GM06990 (cell line): ENCODE measurements around the gene GALNT18.

Source experiments
- DNase-seq: peaks from one replicate; pipeline ENCODE4 v3.0.0-alpha.2; 2011; ENCODE audit not compliant: insufficient read length; ENCODE audit errors: extremely low read depth
- H3K27me3 ChIP-seq: replicated peaks from 2 replicates; pipeline ENCODE4 v1.6.0; 2011; ENCODE audit warnings: low read length; ENCODE audit not compliant: control insufficient read depth, insufficient read depth
- H3K36me3 ChIP-seq: 2 replicates; pipeline ENCODE4 v1.5.1; 2011; ENCODE audit warnings: low read length; ENCODE audit not compliant: control insufficient read depth, insufficient read depth
- H3K4me3 ChIP-seq: replicated peaks from 2 replicates; pipeline ENCODE4 v1.5.1; 2011; ENCODE audit warnings: low read depth, mild to moderate bottlenecking, control low read depth, low read length
- TF ChIP-seq, protein P1 (sequence below): IDR thresholded peaks from 2 replicates; pipeline ENCODE4 v1.5.1; 2011; ENCODE audit warnings: low read length, control low read depth, mild to moderate bottlenecking, inconsistent platforms; ENCODE audit not compliant: insufficient read depth, poor library complexity, severe bottlenecking

Gene GALNT18

DNA sequence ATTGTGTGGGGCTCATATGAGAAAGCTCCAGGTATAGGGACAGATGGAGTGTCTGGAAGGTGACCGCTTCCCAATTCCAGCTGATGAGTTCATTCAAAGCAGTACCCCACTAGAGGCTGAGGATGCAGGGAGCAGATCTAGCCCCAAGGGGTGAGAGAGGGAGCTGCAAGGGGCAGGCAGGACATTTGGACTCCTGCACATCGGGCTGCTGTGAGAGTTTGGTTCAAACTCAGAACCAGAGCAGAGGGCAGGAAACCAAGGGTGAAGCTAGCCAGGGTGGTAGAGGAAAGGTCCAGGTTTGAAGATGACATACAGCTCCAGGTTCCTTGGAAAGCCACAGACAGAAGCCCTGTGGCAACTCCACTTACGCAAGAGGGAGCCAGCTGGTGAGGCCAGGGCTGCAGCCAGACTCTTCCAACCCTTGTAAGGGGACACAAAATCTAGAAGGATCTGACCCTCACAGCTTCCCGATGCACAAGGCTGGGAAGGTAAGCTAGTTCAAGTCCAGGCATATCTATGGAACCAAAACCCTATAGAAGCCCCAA lies 270.7 kb downstream of the GALNT18 start:
- TF ChIP-seq, protein P1, sequence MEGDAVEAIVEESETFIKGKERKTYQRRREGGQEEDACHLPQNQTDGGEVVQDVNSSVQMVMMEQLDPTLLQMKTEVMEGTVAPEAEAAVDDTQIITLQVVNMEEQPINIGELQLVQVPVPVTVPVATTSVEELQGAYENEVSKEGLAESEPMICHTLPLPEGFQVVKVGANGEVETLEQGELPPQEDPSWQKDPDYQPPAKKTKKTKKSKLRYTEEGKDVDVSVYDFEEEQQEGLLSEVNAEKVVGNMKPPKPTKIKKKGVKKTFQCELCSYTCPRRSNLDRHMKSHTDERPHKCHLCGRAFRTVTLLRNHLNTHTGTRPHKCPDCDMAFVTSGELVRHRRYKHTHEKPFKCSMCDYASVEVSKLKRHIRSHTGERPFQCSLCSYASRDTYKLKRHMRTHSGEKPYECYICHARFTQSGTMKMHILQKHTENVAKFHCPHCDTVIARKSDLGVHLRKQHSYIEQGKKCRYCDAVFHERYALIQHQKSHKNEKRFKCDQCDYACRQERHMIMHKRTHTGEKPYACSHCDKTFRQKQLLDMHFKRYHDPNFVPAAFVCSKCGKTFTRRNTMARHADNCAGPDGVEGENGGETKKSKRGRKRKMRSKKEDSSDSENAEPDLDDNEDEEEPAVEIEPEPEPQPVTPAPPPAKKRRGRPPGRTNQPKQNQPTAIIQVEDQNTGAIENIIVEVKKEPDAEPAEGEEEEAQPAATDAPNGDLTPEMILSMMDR = no peak
- H3K27me3 ChIP-seq = no peaks in the 10 kb centered on the region
- no peak overlapping the region for H3K4me3 ChIP-seq
- H3K36me3 ChIP-seq = no peaks in the 10 kb centered on the region
- DNase-seq = no peak

DNA sequence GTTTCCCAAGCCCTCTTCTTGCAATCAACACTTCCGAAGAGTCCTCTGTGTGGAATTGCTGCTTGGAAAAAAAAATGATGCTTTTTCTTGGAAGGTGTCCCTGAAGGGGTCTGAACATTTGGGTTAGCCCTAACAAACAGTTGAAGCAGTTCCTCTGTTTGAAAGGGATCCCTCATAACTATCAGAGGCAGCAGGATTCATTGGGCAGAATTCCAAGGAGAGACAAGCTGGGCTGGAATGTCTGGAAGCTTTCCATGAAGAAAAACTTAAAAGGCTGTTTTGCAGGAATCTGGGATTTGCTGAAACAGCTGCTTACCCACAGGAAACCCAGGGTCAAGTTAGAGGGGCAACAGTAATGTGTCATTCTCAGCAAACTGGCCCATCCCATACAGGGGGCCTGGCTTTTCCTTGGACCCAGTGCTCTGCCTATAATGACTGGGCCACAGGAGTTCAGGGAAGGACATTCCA lies 271.9 kb downstream of the GALNT18 start:
- no peaks in the 10 kb centered on the region for H3K36me3 ChIP-seq
- DNase-seq = no peak
- no peak overlapping the region for H3K4me3 ChIP-seq
- TF ChIP-seq, protein P1 = no peak
- no peaks in the 10 kb centered on the region for H3K27me3 ChIP-seq

DNA sequence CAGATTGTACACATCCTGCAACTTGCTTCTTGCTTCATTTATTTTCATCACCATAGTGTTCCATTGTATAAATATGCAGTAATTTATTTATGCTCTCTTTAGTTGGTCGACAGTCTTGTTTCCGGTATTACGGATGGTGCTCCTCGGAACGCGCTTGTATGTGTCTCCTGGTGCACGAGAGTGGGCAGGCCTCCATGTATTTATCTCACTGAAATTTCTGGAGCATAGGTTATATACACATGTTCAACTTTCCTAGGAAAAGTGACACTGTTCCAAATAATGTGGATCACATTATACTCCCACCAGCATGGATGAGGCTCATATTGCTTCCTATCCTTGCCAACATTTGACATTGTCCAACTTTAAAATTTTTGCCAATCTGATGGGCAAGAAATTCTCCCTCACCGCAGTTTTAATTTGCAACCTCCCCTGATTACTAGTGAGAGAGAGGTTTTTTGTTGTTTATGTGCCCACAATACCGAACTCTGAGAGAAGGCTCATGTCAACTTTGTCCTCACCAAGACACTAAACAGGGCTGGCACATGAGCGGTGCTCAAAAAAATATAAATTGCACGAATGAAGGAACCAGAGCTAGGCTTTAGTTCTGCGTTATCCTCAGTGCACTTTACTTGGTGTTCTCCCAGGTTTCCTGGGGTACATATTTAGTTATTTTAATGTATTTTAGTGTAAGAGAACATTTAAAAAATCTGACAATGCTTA lies 272.5 kb downstream of the GALNT18 start:
- TF ChIP-seq, protein P1 = no peak
- Histone ChIP-seq H3K4me3 (no peak overlapping the region), H3K36me3 (no peaks in the 10 kb centered on the region), H3K27me3 (no peaks in the 10 kb centered on the region)
- DNase-seq = no peak

DNA sequence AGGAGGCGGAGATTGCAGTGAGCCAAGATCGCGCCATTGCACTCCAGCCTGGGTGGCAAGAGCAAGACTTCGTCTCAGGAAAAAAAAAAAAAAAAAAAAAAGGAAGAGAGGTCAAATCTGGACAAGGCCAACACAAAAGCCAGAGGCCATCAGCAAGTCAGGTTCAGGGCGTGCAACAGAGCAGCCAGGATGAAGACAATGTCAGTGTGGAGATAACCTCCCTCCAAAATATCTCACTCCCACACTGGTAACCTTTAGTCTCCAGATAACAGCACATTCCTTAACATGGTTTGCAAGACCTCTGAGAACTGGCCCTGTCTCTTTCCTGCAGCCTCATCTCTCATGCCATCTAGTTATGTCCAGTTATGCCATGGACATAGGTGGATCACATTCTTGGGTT lies 273.5 kb downstream of the GALNT18 start:
- H3K36me3 ChIP-seq = no peaks in the 10 kb centered on the region
- no peak overlapping the region for H3K4me3 ChIP-seq
- no peaks in the 10 kb centered on the region for H3K27me3 ChIP-seq
- no peak for DNase-seq
- TF ChIP-seq, protein P1 = no peak

DNA sequence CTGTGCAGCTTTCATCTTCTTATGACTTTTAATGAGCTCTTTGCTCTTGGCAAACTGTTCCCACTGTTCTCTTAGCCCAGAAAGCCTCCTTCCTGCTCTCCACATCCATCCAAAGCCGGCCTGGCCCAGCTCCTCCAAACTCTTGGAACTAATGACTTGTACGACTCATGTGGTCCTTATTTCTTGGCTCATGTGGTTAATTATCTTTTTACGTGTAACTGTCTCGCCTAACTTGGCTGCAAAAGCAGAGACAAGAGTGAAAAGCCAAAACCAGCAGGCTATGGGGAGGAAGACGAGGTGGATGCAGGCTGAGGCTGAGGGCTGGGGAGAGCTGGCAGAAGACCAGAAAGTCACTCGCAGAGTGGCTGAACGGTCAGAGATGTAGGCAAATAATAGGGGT lies 274.2 kb downstream of the GALNT18 start:
- H3K27me3 ChIP-seq = no peaks in the 10 kb centered on the region
- no peak for DNase-seq
- TF ChIP-seq, protein P1 = no peak
- H3K4me3 ChIP-seq = no peak overlapping the region
- no peaks in the 10 kb centered on the region for H3K36me3 ChIP-seq
